Naive B cell (primary cell): ENCODE results near the gene PHACTR3. TPM values are rescaled to one million over a fixed set of nuclear protein-coding genes. Genes with fewer than 3 reads are reported as not detected.

Experiments
- ATAC-seq, 2 donors: fragments of 150-1000 bp; cut with Tn5 transposase; 2 replicates each; pipeline ENCODE4 v1.10.0; 2021; ENCODE audit warnings: low read depth in 2 of 2, mild to moderate bottlenecking in 2 of 2, moderate library complexity in 2 of 2
- DNase-seq: peaks from one replicate; pipeline ENCODE4 v3.0.0; 2022
- H3K27ac Mint-ChIP-seq, 6 donors: one replicate each; pipeline ENCODE4 v1.8.0; 2020 to 2022; ENCODE audit warnings: mild to moderate bottlenecking in 6 of 6, mixed read lengths in 6 of 6, moderate library complexity in 5 of 6, inconsistent platforms in 2 of 6
- H3K27me3 Mint-ChIP-seq, 3 donors: one replicate each; pipeline ENCODE4 v1.8.0; 2021 to 2022; ENCODE audit warnings: mixed read lengths in 3 of 3, mild to moderate bottlenecking in 1 of 3
- H3K36me3 Mint-ChIP-seq, 2 donors: one replicate each; pipeline ENCODE4 v1.8.0; 2020 to 2022; ENCODE audit warnings: mixed read lengths in 2 of 2, inconsistent platforms in 1 of 2, mild to moderate bottlenecking in 1 of 2
- H3K4me1 Mint-ChIP-seq, 3 donors: one replicate each; pipeline ENCODE4 v1.8.0; 2020 to 2022; ENCODE audit warnings: mixed read lengths in 3 of 3, inconsistent platforms in 1 of 3, mild to moderate bottlenecking in 1 of 3, moderate library complexity in 1 of 3
- H3K4me3 Mint-ChIP-seq, 8 donors: one replicate each; pipeline ENCODE4 v1.8.0; 2020 to 2022; ENCODE audit warnings: mild to moderate bottlenecking in 8 of 8, mixed read lengths in 8 of 8, moderate library complexity in 8 of 8, inconsistent platforms in 2 of 8
- H3K9me3 Mint-ChIP-seq, 7 donors: one replicate each; pipeline ENCODE4 v1.8.0; 2020 to 2022; ENCODE audit warnings: mixed read lengths in 7 of 7, mild to moderate bottlenecking in 5 of 7, inconsistent platforms in 2 of 7, moderate library complexity in 1 of 7
- polyA plus RNA-seq, 6 donors: library from polyadenylated mRNA; unstranded; fragments of 300-500 nt; fragmentation: Illumina TruSeq; gene quantifications; one replicate each; pipeline ENCODE4 v1.2.3, GENCODE V29; 2021; ENCODE audit warnings: low read depth in 6 of 6

Gene PHACTR3
- polyA plus RNA-seq, 6 donors from 2014 or later = not detected

GRCh38 chr20:59788811-59789397, 184.6 kb downstream of the PHACTR3 start:
- H3K27me3 Mint-ChIP-seq = peaks cover 9 to 25% (median 10%) of the 10 kb centered on the region in 3 donors
- DNase-seq = no peak

GRCh38 chr20:59789686-59790085, 185.3 kb downstream of the PHACTR3 start:
- Mint-ChIP-seq H3K36me3 (peaks cover 0 to 6% of the 10 kb centered on the region in 2 donors), H3K4me1 (no peaks in the 10 kb centered on the region), H3K27ac (no peak overlapping the region), H3K27me3 (peaks cover 9 to 25% (median 10%) of the 10 kb centered on the region in 3 donors), H3K4me3 (no peak overlapping the region), H3K9me3 (peaks cover 8 to 48% (median 17%) of the 10 kb centered on the region in 7 donors)
- no peak for DNase-seq
- ATAC-seq = no peak

More at GRCh38 chr20:59788811-59789397, 184.6 kb downstream of the PHACTR3 start:
- Mint-ChIP-seq H3K9me3 (peaks cover 8 to 43% (median 17%) of the 10 kb centered on the region in 7 donors), H3K27ac (no peak overlapping the region), H3K4me1 (no peaks in the 10 kb centered on the region), H3K36me3 (peaks cover 0 to 6% of the 10 kb centered on the region in 2 donors), H3K4me3 (no peak overlapping the region)
- no peak for ATAC-seq

- Mint-ChIP-seq H3K27me3 (peaks cover 9 to 25% (median 10%) of the 10 kb centered on the region in 3 donors), H3K36me3 (peaks cover 0 to 6% of the 10 kb centered on the region in 2 donors), H3K4me1 (no peaks in the 10 kb centered on the region), H3K9me3 (peaks cover 8 to 54% (median 19%) of the 10 kb centered on the region in 7 donors), H3K4me3 (no peak overlapping the region), H3K27ac (no peak overlapping the region)
- no peak for DNase-seq
- ATAC-seq = no peak
These were observed 186.0 kb downstream of the PHACTR3 start for GRCh38 chr20:59790346-59790745.

- Mint-ChIP-seq H3K27ac (no peak overlapping the region), H3K36me3 (peaks cover 6 to 9% of the 10 kb centered on the region in 2 donors), H3K4me1 (no peaks in the 10 kb centered on the region), H3K4me3 (no peak overlapping the region), H3K9me3 (peaks cover 17 to 70% (median 31%) of the 10 kb centered on the region in 7 donors), H3K27me3 (peaks cover 9 to 16% (median 10%) of the 10 kb centered on the region in 3 donors)
- DNase-seq = no peak
- ATAC-seq = no peak
These were observed 188.0 kb downstream of the PHACTR3 start for GRCh38 chr20:59792300-59792699.

- H3K4me1 Mint-ChIP-seq = no peaks in the 10 kb centered on the region
- H3K4me3 Mint-ChIP-seq = no peak overlapping the region
- ATAC-seq (no peak), DNase-seq (no peak)
- no peak overlapping the region for H3K27ac Mint-ChIP-seq
- peaks cover 0 to 4% (median 0%) of the 10 kb centered on the region in 3 donors for H3K27me3 Mint-ChIP-seq
- peaks cover 18 to 81% (median 34%) of the 10 kb centered on the region in 7 donors for H3K9me3 Mint-ChIP-seq
- peaks cover 6 to 9% of the 10 kb centered on the region in 2 donors for H3K36me3 Mint-ChIP-seq
These were observed 190.2 kb downstream of the PHACTR3 start for GRCh38 chr20:59794555-59794954.

- H3K9me3 Mint-ChIP-seq = peaks cover 14 to 62% (median 27%) of the 10 kb centered on the region in 7 donors
- H3K4me3 Mint-ChIP-seq = no peak overlapping the region
- H3K36me3 Mint-ChIP-seq = peaks cover 0 to 22% of the 10 kb centered on the region in 2 donors
- no peak overlapping the region for H3K27ac Mint-ChIP-seq
- peaks cover 11 to 18% (median 12%) of the 10 kb centered on the region in 3 donors for H3K27me3 Mint-ChIP-seq
- DNase-seq = no peak
- ATAC-seq = no peak
- no peaks in the 10 kb centered on the region for H3K4me1 Mint-ChIP-seq
These were observed 196.0 kb downstream of the PHACTR3 start for GRCh38 chr20:59800309-59800708.

GRCh38 chr20:59802018-59802417, 197.7 kb downstream of the PHACTR3 start:
- H3K36me3 Mint-ChIP-seq = peaks cover 0 to 16% of the 10 kb centered on the region in 2 donors
- H3K4me3 Mint-ChIP-seq = peak overlapping the region in 1 of 8 donors; percentile 10
- no peak for DNase-seq
- no peaks in the 10 kb centered on the region for H3K4me1 Mint-ChIP-seq
- peaks cover 6 to 49% (median 17%) of the 10 kb centered on the region in 7 donors for H3K9me3 Mint-ChIP-seq
- no peak for ATAC-seq
- peaks cover 11 to 22% (median 15%) of the 10 kb centered on the region in 3 donors for H3K27me3 Mint-ChIP-seq
- no peak overlapping the region for H3K27ac Mint-ChIP-seq

- DNase-seq (no peak), ATAC-seq (no peak)
- Mint-ChIP-seq H3K36me3 (peaks cover 0 to 13% of the 10 kb centered on the region in 2 donors), H3K4me1 (no peaks in the 10 kb centered on the region), H3K27me3 (peaks cover 11 to 22% (median 15%) of the 10 kb centered on the region in 3 donors), H3K9me3 (peaks cover 4 to 42% (median 16%) of the 10 kb centered on the region in 7 donors), H3K27ac (no peak overlapping the region), H3K4me3 (no peak overlapping the region)
These were observed 198.3 kb downstream of the PHACTR3 start for GRCh38 chr20:59802471-59803221.

- DNase-seq = no peak
- H3K4me3 Mint-ChIP-seq = no peak overlapping the region
- peaks cover 3 to 29% (median 14%) of the 10 kb centered on the region in 7 donors for H3K9me3 Mint-ChIP-seq
- H3K4me1 Mint-ChIP-seq = no peaks in the 10 kb centered on the region
- peaks cover 0 to 13% of the 10 kb centered on the region in 2 donors for H3K36me3 Mint-ChIP-seq
- no peak overlapping the region for H3K27ac Mint-ChIP-seq
- no peak for ATAC-seq
- H3K27me3 Mint-ChIP-seq = peaks cover 7 to 22% (median 15%) of the 10 kb centered on the region in 3 donors
These were observed 200.0 kb downstream of the PHACTR3 start for GRCh38 chr20:59804347-59804746.

- peak overlapping the region in 1 of 6 donors; percentile 4 for H3K27ac Mint-ChIP-seq
- peaks cover 7 to 22% (median 15%) of the 10 kb centered on the region in 3 donors for H3K27me3 Mint-ChIP-seq
- no peak for DNase-seq
- H3K4me3 Mint-ChIP-seq = no peak overlapping the region
- H3K9me3 Mint-ChIP-seq = peaks cover 0 to 22% (median 14%) of the 10 kb centered on the region in 7 donors
- H3K4me1 Mint-ChIP-seq = no peaks in the 10 kb centered on the region
- H3K36me3 Mint-ChIP-seq = peaks cover 0 to 13% of the 10 kb centered on the region in 2 donors
- no peak for ATAC-seq
These were observed 200.7 kb downstream of the PHACTR3 start for GRCh38 chr20:59804871-59805665.

GRCh38 chr20:59805786-59806577, 201.6 kb downstream of the PHACTR3 start:
- no peak overlapping the region for H3K27ac Mint-ChIP-seq
- no peak overlapping the region for H3K4me3 Mint-ChIP-seq
- ATAC-seq (no peak), DNase-seq (no peak)
- no peaks in the 10 kb centered on the region for H3K4me1 Mint-ChIP-seq
- H3K9me3 Mint-ChIP-seq = peaks cover 0 to 13% (median 9%) of the 10 kb centered on the region in 7 donors
- H3K36me3 Mint-ChIP-seq = peaks cover 0 to 11% of the 10 kb centered on the region in 2 donors
- peaks cover 7 to 22% (median 15%) of the 10 kb centered on the region in 3 donors for H3K27me3 Mint-ChIP-seq

- peaks cover 7 to 22% (median 15%) of the 10 kb centered on the region in 3 donors for H3K27me3 Mint-ChIP-seq
- no peaks in the 10 kb centered on the region for H3K4me1 Mint-ChIP-seq
- H3K9me3 Mint-ChIP-seq = peaks cover 0 to 8% (median 6%) of the 10 kb centered on the region in 7 donors
- no peak for ATAC-seq
- peaks cover 0 to 5% of the 10 kb centered on the region in 2 donors for H3K36me3 Mint-ChIP-seq
- no peak overlapping the region for H3K27ac Mint-ChIP-seq
- H3K4me3 Mint-ChIP-seq = no peak overlapping the region
- no peak for DNase-seq
These were observed 202.2 kb downstream of the PHACTR3 start for GRCh38 chr20:59806578-59806975.
